ENCODE measurements around the gene OSBPL6. TPM values are rescaled to one million over a fixed set of nuclear protein-coding genes. Genes with fewer than 3 reads are reported as not detected.

OSBPL6 gene
- total RNA-seq, 1 experiment from 2014 or later = 4.6 TPM

GRCh38 chr2:178287652-178288344 lies 93.5 kb downstream of the OSBPL6 start:
- Mint-ChIP-seq H3K9me3 (peaks cover 4 to 6% of the 10 kb centered on the region in 2 experiments; a peak in 3 of 5 replicates), H3K27ac (no peak overlapping the region; a peak in 1 of 7 replicates), H3K4me3 (no peak overlapping the region), H3K4me1 (0 out of 4 replicates have a peak, but pooled peaks cover 0 to 2% of the 10 kb centered on the region in 2 experiments), H3K27me3 (ENCODE audit: low read depth) (no peaks in the 10 kb centered on the region), H3K36me3 (ENCODE audit: insufficient read depth in 1 of 3, low read depth in 3 of 3) (peaks cover 0 to 10% (median 4%) of the 10 kb centered on the region in 3 experiments; a peak in 2 of 7 replicates)
- H3T11ph ChIP-seq (ENCODE audit: low read length) = no peak overlapping the region
- H3K14ac ChIP-seq (ENCODE audit: insufficient read depth, low read length) = no peak overlapping the region
- no peak overlapping the region for H3K18ac ChIP-seq (ENCODE audit: insufficient read length, low read depth, low read length)
- H3K9me3 ChIP-seq (ENCODE audit: control insufficient read depth, low read depth, low read length) = no peaks in the 10 kb centered on the region
- H2BK120ac ChIP-seq (ENCODE audit: low read depth, low read length, poor library complexity, severe bottlenecking) = no peak overlapping the region
- no peak for DNase-seq
- no peaks in the 10 kb centered on the region for H3K79me2 ChIP-seq (ENCODE audit: insufficient read depth, low read length)
- H4K5ac ChIP-seq (ENCODE audit: insufficient read length, low read depth, low read length) = no peak overlapping the region
- no peaks in the 10 kb centered on the region for H3K23me2 ChIP-seq (ENCODE audit: insufficient read length, low read depth, low read length, poor library complexity, severe bottlenecking)
- no peak overlapping the region for H2BK5ac ChIP-seq (ENCODE audit: insufficient read length, low read length)
- H2AFZ ChIP-seq (ENCODE audit: low read length) = no peak overlapping the region
- no peak overlapping the region for H2BK12ac ChIP-seq (ENCODE audit: insufficient read length, low read depth, low read length)
- H3K27ac ChIP-seq (ENCODE audit: insufficient read length, low read depth, low read length) = no peak overlapping the region
- H3K56ac ChIP-seq (ENCODE audit: insufficient read length, low read depth, low read length) = no peak overlapping the region
- no peak overlapping the region for H2BK15ac ChIP-seq (ENCODE audit: low read depth, low read length)
- no peaks in the 10 kb centered on the region for H3K4me1 ChIP-seq (ENCODE audit: insufficient read depth, low read length)
- TF ChIP-seq, protein P1, sequence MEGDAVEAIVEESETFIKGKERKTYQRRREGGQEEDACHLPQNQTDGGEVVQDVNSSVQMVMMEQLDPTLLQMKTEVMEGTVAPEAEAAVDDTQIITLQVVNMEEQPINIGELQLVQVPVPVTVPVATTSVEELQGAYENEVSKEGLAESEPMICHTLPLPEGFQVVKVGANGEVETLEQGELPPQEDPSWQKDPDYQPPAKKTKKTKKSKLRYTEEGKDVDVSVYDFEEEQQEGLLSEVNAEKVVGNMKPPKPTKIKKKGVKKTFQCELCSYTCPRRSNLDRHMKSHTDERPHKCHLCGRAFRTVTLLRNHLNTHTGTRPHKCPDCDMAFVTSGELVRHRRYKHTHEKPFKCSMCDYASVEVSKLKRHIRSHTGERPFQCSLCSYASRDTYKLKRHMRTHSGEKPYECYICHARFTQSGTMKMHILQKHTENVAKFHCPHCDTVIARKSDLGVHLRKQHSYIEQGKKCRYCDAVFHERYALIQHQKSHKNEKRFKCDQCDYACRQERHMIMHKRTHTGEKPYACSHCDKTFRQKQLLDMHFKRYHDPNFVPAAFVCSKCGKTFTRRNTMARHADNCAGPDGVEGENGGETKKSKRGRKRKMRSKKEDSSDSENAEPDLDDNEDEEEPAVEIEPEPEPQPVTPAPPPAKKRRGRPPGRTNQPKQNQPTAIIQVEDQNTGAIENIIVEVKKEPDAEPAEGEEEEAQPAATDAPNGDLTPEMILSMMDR (conservative IDR thresholded peaks at IDR 0.05) = no peak
- no peak overlapping the region for H3K9ac ChIP-seq (ENCODE audit: extremely low read depth, insufficient read length, low read length)
- no peak overlapping the region for H3K23ac ChIP-seq (ENCODE audit: insufficient read length, low read depth, low read length)
- WGBS (ENCODE audit: extremely low coverage, insufficient read length, low lambda C conversion rate) = no CpG with 5 or more reads among the region's 3 CpGs
- no peak overlapping the region for H2BK20ac ChIP-seq (ENCODE audit: low read depth, low read length, poor library complexity, severe bottlenecking)
- no peak overlapping the region for H3K4me2 ChIP-seq (ENCODE audit: insufficient read depth, insufficient read length, low read length)
- H3K27me3 ChIP-seq (ENCODE audit: insufficient read depth, low read length) = no peaks in the 10 kb centered on the region
- no peak overlapping the region for H3K4ac ChIP-seq (ENCODE audit: low read depth, low read length)
- H2AK5ac ChIP-seq (ENCODE audit: insufficient read length, low read length) = no peak overlapping the region
- H4K20me1 ChIP-seq (ENCODE audit: control insufficient read depth, insufficient read depth, insufficient read length) = no peaks in the 10 kb centered on the region
- H4K8ac ChIP-seq (replicated peaks; ENCODE audit: insufficient read length, low read depth, low read length) = no peak overlapping the region
- no peaks in the 10 kb centered on the region for H3K79me1 ChIP-seq (ENCODE audit: insufficient read depth, low read depth, low read length, poor library complexity, severe bottlenecking)
- H4K91ac ChIP-seq (ENCODE audit: insufficient read length, low read depth, low read length) = no peak overlapping the region

Data from H9 (cell line).